ENCODE results near the gene ZC3H12C. TPM values are rescaled to one million over a fixed set of nuclear protein-coding genes. Genes with fewer than 3 reads are reported as not detected.

ZC3H12C gene
- total and polyA plus RNA-seq, 7 donors: 1.8 to 21.7 (median 16.4) TPM

DNA sequence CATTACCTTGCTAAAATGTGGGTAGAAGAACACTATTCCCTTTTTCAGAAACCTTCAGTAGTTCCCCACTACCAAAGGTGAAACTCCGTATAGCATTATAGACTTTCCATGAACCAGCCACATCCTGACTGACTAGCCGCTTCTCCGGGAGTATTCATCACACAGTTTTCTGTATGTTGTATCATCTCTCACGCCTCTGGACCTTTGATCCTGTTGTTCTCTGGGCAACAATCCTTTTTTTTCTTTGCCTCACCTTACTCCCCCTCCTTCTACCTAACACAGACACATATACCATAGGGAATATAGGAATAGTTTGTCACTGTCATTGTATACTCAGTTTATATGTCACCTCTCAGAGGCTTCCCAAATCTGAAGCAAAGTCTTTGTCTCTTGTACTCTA, 20.8 kb downstream of the ZC3H12C start:
- no peak overlapping the region for H3K27ac ChIP-seq
- 52 to 76% methylated on average over 4 of the region's 4 CpGs for WGBS, 2 donors
- no peak for TF ChIP-seq POLR2AphosphoS5 (IDR thresholded peaks at IDR 0.05)
- TF ChIP-seq, protein P1, sequence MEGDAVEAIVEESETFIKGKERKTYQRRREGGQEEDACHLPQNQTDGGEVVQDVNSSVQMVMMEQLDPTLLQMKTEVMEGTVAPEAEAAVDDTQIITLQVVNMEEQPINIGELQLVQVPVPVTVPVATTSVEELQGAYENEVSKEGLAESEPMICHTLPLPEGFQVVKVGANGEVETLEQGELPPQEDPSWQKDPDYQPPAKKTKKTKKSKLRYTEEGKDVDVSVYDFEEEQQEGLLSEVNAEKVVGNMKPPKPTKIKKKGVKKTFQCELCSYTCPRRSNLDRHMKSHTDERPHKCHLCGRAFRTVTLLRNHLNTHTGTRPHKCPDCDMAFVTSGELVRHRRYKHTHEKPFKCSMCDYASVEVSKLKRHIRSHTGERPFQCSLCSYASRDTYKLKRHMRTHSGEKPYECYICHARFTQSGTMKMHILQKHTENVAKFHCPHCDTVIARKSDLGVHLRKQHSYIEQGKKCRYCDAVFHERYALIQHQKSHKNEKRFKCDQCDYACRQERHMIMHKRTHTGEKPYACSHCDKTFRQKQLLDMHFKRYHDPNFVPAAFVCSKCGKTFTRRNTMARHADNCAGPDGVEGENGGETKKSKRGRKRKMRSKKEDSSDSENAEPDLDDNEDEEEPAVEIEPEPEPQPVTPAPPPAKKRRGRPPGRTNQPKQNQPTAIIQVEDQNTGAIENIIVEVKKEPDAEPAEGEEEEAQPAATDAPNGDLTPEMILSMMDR (IDR thresholded peaks at IDR 0.05): no peak
- TF ChIP-seq EP300 (IDR thresholded peaks at IDR 0.05): no peak
- no peak for TF ChIP-seq POLR2A (IDR thresholded peaks at IDR 0.05)

DNA sequence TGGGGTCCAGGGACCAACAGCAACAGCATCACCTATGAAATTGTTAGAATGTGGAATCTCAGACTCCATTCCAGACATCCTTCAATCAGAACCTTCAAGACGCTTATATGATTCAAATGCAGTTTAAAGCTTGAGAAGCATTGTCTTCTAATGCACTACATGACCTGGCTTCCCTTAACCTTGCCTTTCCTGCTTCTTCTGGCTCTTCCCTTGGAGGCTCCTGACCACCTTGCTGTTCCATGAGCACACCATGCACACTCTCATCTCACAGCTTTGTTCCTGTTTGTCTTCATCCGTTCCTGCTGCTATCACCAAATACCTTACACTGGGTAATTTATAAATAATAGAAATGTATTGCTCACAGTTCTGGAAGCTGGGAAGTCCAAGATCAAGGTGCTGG, 26.1 kb downstream of the ZC3H12C start:
- 90 to 92% methylated on average over 2 of the region's 2 CpGs for WGBS, 2 donors
- Histone ChIP-seq H3K9me3 (no peaks in the 10 kb centered on the region), H3K4me3 (no peak overlapping the region), H3K27ac (no peak overlapping the region), H3K4me1 (peaks cover 0 to 22% (median 14%) of the 10 kb centered on the region in 4 donors), H3K27me3 (no peaks in the 10 kb centered on the region), H3K36me3 (no peaks in the 10 kb centered on the region)
- no peak for DNase-seq
- TF ChIP-seq POLR2A (IDR thresholded peaks at IDR 0.05) (no peak), POLR2AphosphoS5 (IDR thresholded peaks at IDR 0.05) (no peak), EP300 (IDR thresholded peaks at IDR 0.05) (no peak)
- TF ChIP-seq, protein P1 (IDR thresholded peaks at IDR 0.05): no peak
- intact Hi-C loops (cut with DNase I): no loop called here

More for the DNA sequence above, 20.8 kb downstream of the ZC3H12C start:
- intact Hi-C loops (cut with DNase I): no loop called here
- no peaks in the 10 kb centered on the region for H3K36me3 ChIP-seq
- no peak overlapping the region for H3K4me3 ChIP-seq
- no peaks in the 10 kb centered on the region for H3K27me3 ChIP-seq
- no peak for DNase-seq
- no peaks in the 10 kb centered on the region for H3K9me3 ChIP-seq
- peaks cover 0 to 9% (median 1%) of the 10 kb centered on the region in 4 donors for H3K4me1 ChIP-seq

DNA sequence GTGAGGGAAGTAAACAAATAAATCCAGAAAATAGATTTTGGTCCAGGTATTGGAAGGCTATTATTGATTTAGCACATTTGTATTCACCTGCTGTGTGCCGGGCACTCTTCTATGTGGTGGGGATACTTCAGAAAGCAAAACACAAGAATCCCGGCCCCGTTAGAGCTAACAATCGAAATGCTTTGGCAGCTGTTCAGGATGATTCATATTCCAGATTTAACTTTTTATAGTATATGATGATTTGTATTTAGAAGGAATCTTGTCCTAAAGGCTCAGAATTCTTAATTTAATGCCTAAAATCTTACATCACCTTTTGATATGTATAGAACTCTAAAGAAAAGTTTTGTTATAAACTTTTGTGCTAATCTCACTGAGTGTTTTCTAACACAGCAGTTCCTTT, 28.0 kb downstream of the ZC3H12C start:
- intact Hi-C loops (cut with DNase I): no loop called here
- peak overlapping the region in 1 of 4 donors; percentile 8 for H3K4me3 ChIP-seq
- no peak for DNase-seq
- H3K27me3 ChIP-seq: no peaks in the 10 kb centered on the region
- H3K36me3 ChIP-seq: no peaks in the 10 kb centered on the region
- H3K4me1 ChIP-seq: peaks cover 0 to 22% (median 14%) of the 10 kb centered on the region in 4 donors
- H3K27ac ChIP-seq: peak overlapping the region in 1 of 4 donors; percentile 29
- WGBS, 2 donors: 6 to 51% methylated on average over 4 of the region's 4 CpGs
- H3K9me3 ChIP-seq: no peaks in the 10 kb centered on the region
- TF ChIP-seq POLR2AphosphoS5 (IDR thresholded peaks at IDR 0.05) (no peak), POLR2A (IDR thresholded peaks at IDR 0.05) (no peak), EP300 (IDR thresholded peaks at IDR 0.05) (no peak)
- TF ChIP-seq, protein P1 (IDR thresholded peaks at IDR 0.05): no peak

DNA sequence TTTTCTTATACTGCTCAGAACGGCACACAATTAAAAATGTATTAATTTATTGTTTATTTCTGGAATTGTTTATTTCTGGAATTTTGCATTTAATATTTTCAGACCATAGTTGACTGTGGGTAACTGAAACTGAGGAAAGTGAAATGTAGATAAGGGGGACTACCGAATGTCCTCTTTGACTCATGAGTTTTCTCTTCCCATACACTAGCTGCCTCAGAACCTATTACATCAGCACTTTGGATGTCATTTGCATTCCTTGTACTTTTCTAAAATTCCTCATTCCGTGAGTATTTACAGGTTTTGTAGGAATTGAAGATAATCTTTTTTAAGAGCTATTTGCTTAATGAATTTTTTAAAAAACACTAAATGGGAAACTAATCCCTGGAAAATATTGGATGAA, 29.8 kb downstream of the ZC3H12C start:
- Histone ChIP-seq H3K4me1 (peaks cover 0 to 33% (median 18%) of the 10 kb centered on the region in 4 donors), H3K9me3 (no peaks in the 10 kb centered on the region), H3K27ac (no peak overlapping the region), H3K36me3 (no peaks in the 10 kb centered on the region), H3K4me3 (no peak overlapping the region), H3K27me3 (no peaks in the 10 kb centered on the region)
- WGBS, 2 donors: 85 to 94% methylated on average over 3 of the region's 3 CpGs
- TF ChIP-seq EP300 (IDR thresholded peaks at IDR 0.05) (no peak), POLR2A (IDR thresholded peaks at IDR 0.05) (no peak), POLR2AphosphoS5 (IDR thresholded peaks at IDR 0.05) (no peak)
- TF ChIP-seq, protein P1 (IDR thresholded peaks at IDR 0.05): no peak
- intact Hi-C loops (cut with DNase I): no loop called here
- DNase-seq: no peak

DNA sequence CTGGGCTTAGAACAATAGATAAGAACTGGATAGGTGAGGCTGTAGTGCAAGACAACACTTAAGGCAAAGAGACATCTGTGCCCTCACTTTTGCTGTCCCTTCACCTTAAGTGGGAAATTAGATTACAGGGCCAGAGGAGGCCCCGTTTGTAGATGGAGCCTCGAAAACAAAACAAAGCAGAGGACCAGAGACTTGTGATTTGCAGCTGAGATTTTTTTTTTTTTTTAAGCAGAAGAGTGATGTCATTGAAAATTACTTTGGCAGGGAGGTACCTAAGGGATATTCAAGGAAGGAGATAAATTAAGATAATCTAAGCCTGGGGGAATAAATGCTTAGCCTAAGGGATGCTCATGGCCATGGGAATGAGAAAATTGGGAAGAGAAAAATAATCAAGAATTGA, 31.4 kb downstream of the ZC3H12C start:
- DNase-seq: no peak
- Histone ChIP-seq H3K4me3 (no peak overlapping the region), H3K36me3 (no peaks in the 10 kb centered on the region), H3K4me1 (peaks cover 0 to 38% (median 24%) of the 10 kb centered on the region in 4 donors), H3K27ac (no peak overlapping the region), H3K27me3 (no peaks in the 10 kb centered on the region), H3K9me3 (no peaks in the 10 kb centered on the region)
- no peak for TF ChIP-seq POLR2A (IDR thresholded peaks at IDR 0.05)
- TF ChIP-seq EP300 (IDR thresholded peaks at IDR 0.05): no peak
- intact Hi-C loops (cut with DNase I): no loop called here
- WGBS, 2 donors: 43 to 76% methylated on average over 2 of the region's 2 CpGs
